K562 (cell line): ENCODE data around the gene RNF121. TPM values are rescaled to one million over a fixed set of nuclear protein-coding genes. Genes with fewer than 3 reads are reported as not detected.

Experiments used
- ADNP ChIP-seq: fragments of 200-800 bp; sonication (Bioruptor generic); IDR thresholded peaks from 2 replicates; pipeline ENCODE4 v1.6.1; 2016; ENCODE audit warnings: missing genetic modification characterization, missing compliant biosample characterization
- E2F1 ChIP-seq: sonication (generic); formaldehyde crosslinking; IDR thresholded peaks from 2 replicates; pipeline ENCODE4 v1.8.1; 2023; ENCODE audit warnings: mild to moderate bottlenecking, missing genetic modification reagents, moderate library complexity
- HCFC1 ChIP-seq: IDR thresholded peaks from 2 replicates; pipeline ENCODE4 v1.6.1; 2012; ENCODE audit warnings: low read depth, low read length, improper control_type of control experiment
- JUND ChIP-seq, 2 experiments: IDR thresholded peaks; 2 replicates in 1 of 2; 3 replicates in 1 of 2; pipeline ENCODE4 v1.6.1; 2011; ENCODE audit warnings: borderline replicate concordance in 2 of 2, low read depth in 2 of 2, low read length in 2 of 2, improper control_type of control experiment in 1 of 2, missing biosample characterization in 1 of 2, missing genetic modification characterization in 1 of 2, missing genetic modification reagents in 1 of 2
- ZEB2 ChIP-seq: fragments of 450-650 bp; IDR thresholded peaks from 2 replicates; pipeline ENCODE4 v1.6.1; 2016
- ZNF12 ChIP-seq: sonication (generic); formaldehyde crosslinking; IDR thresholded peaks from 2 replicates; pipeline ENCODE4 v1.4.0; 2020; ENCODE audit warnings: mild to moderate bottlenecking, missing genetic modification reagents
- ZNF263 ChIP-seq: sonication (generic); formaldehyde crosslinking; IDR thresholded peaks from 2 replicates; pipeline ENCODE4 v1.8.0; 2022; ENCODE audit warnings: mild to moderate bottlenecking, missing genetic modification reagents, borderline replicate concordance
- ZNF274 ChIP-seq: IDR thresholded peaks from 2 replicates; pipeline ENCODE4 v1.6.1; 2011; ENCODE audit warnings: low read depth, mild to moderate bottlenecking, low read length, moderate library complexity, borderline replicate concordance
- ZNF408 ChIP-seq: fragments of 250-450 bp; sonication (Bioruptor Pico); IDR thresholded peaks from 2 replicates; pipeline ENCODE4 v1.4.0; 2020; ENCODE audit warnings: low read depth, mild to moderate bottlenecking, moderate library complexity
- ZNF77 ChIP-seq: fragments of 250-450 bp; sonication (Bioruptor Pico); IDR thresholded peaks from 2 replicates; pipeline ENCODE4 v1.5.0; 2020
- polyA plus RNA-seq, 8 experiments: library from polyadenylated mRNA; depleted of rRNA in 4 of 8; stranded (reverse) in 5 of 8; unstranded in 3 of 8; fragments of >200 nt; fragmentation: Nextera tagmentation in 2 of 8; fragmentation: Illumina TruSeq in 1 of 8; extraction: Ambion mirVana in 2 of 8; extraction: Trizol in 1 of 8; gene quantifications; 2 replicates each; pipeline versions ENCODE4 v1.2.1 to v1.2.3, GENCODE V29; 2011 to 2014; ENCODE audit warnings: inconsistent platforms in 1 of 8, missing spikeins in 1 of 8
- total RNA-seq, 7 experiments: library from RNA; depleted of rRNA in 6 of 7; stranded (reverse); fragments of >200 nt in 6 of 7; fragmentation: Illumina TruSeq in 2 of 7; extraction: Trizol in 2 of 7; gene quantifications; 2 replicates each; pipeline versions ENCODE4 v1.2.1 to v1.2.3, GENCODE V29; 2011 to 2021; ENCODE audit warnings: low replicate concordance in 1 of 7

The RNF121 gene
- total and polyA plus RNA-seq, 9 of the 15 experiments (the other 6 are each of a cell fraction or from before 2014, with no cell fraction given): 8.0 to 63.4 (median 20.5) TPM

GRCh38 chr11:71947498-71947897, 18.7 kb downstream of the RNF121 start (continued):
- TF ChIP-seq ADNP (tag): no peak
- no peak for TF ChIP-seq ZNF263 (CRISPR knock-in tag)
- no peak for TF ChIP-seq HCFC1
- no peak for TF ChIP-seq ZNF274
- TF ChIP-seq E2F1: no peak
- TF ChIP-seq ZNF12 (CRISPR knock-in tag): no peak
- peak; percentile 83 for TF ChIP-seq JUND (IDR thresholded peaks at IDR 0.05; ENCODE audit: borderline replicate concordance, low read depth, low read length)
- TF ChIP-seq JUND (tag; IDR thresholded peaks at IDR 0.05; ENCODE audit: borderline replicate concordance, low read depth, low read length): peak; percentile 64; the same call in 1 of the 3 replicates
- peak; percentile 57; the same call in 1 of the 2 replicates for TF ChIP-seq ZEB2
- no peak for TF ChIP-seq ZNF408 (CRISPR knock-in tag)
- no peak for TF ChIP-seq ZNF77 (CRISPR knock-in tag)
- TF ChIP-seq, all 486 proteins: peak for 49
